ENCODE measurements around the gene PPP1R8.
"Not testable (repeated sequence)": the region's sequence is repeated elsewhere in the genome, so short reads cannot be mapped to it uniquely, and the experiment has no call there.

The PPP1R8 gene

GRCh38 chr1:27833470-27833869 lies 2.9 kb downstream of the PPP1R8 start:
- no peak for TF ChIP-seq CTCF (IDR thresholded peaks at IDR 0.05; ENCODE audit: borderline replicate concordance, insufficient read depth, low read depth, low read length)
- no peak overlapping the region for H3K4me3 ChIP-seq (ENCODE audit: low read depth, low read length)

- TF ChIP-seq CTCF (IDR thresholded peaks at IDR 0.05; ENCODE audit: borderline replicate concordance, insufficient read depth, low read depth, low read length) = no peak
- H3K4me3 ChIP-seq (ENCODE audit: low read depth, low read length) = no peak overlapping the region
Observed at GRCh38 chr1:27835046-27835445, 4.5 kb downstream of the PPP1R8 start.

- TF ChIP-seq CTCF (IDR thresholded peaks at IDR 0.05; ENCODE audit: borderline replicate concordance, insufficient read depth, low read depth, low read length) = no peak
- no peak overlapping the region for H3K4me3 ChIP-seq (ENCODE audit: low read depth, low read length)
Observed at GRCh38 chr1:27835501-27835900, 4.9 kb downstream of the PPP1R8 start.

GRCh38 chr1:27849951-27850350 lies 19.4 kb downstream of the PPP1R8 start:
- TF ChIP-seq CTCF (IDR thresholded peaks at IDR 0.05; ENCODE audit: borderline replicate concordance, insufficient read depth, low read depth, low read length) = no peak
- H3K4me3 ChIP-seq (ENCODE audit: low read depth, low read length) = no peak overlapping the region

- no peak overlapping the region for H3K4me3 ChIP-seq (ENCODE audit: low read depth, low read length)
- TF ChIP-seq CTCF (IDR thresholded peaks at IDR 0.05; ENCODE audit: borderline replicate concordance, insufficient read depth, low read depth, low read length) = no peak
Observed at GRCh38 chr1:27855085-27855484, 24.5 kb downstream of the PPP1R8 start.

- TF ChIP-seq CTCF (IDR thresholded peaks at IDR 0.05; ENCODE audit: borderline replicate concordance, insufficient read depth, low read depth, low read length) = no peak
Observed at GRCh38 chr1:27856561-27857343, 26.2 kb downstream of the PPP1R8 start.

GRCh38 chr1:27857552-27857951 lies 27.0 kb downstream of the PPP1R8 start:
- H3K4me3 ChIP-seq (ENCODE audit: low read depth, low read length) = not testable (repeated sequence)

More at GRCh38 chr1:27856561-27857343, 26.2 kb downstream of the PPP1R8 start:
- H3K4me3 ChIP-seq (ENCODE audit: low read depth, low read length) = no peak overlapping the region
